RWPE2 (cell line): ENCODE results near the gene KCNJ5.

ENCODE experiments used
- ATAC-seq: fragments of 200-7000 bp; cut with Tn5 transposase; 3 replicates; pipeline ENCODE4 v1.9.1; 2021; ENCODE audit warnings: low read depth
- DNase-seq: peaks from one replicate; pipeline ENCODE4 v3.0.0-alpha.2; 2020; ENCODE audit warnings: low spot score
- H3K27ac ChIP-seq: fragments of 450-650 bp; 2 replicates; pipeline ENCODE4 v1.5.1; 2017; ENCODE audit warnings: mild to moderate bottlenecking; ENCODE audit not compliant: poor library complexity, severe bottlenecking
- H3K27me3 ChIP-seq: fragments of 250-450 bp; sonication (Bioruptor Pico); 2 replicates; pipeline ENCODE4 v1.5.1; 2021; ENCODE audit warnings: mild to moderate bottlenecking, moderate library complexity; ENCODE audit not compliant: insufficient read depth, poor library complexity, severe bottlenecking
- H3K36me3 ChIP-seq: fragments of 250-450 bp; sonication (Bioruptor Pico); 2 replicates; pipeline ENCODE4 v1.5.1; 2020; ENCODE audit warnings: low read depth, mild to moderate bottlenecking, moderate library complexity
- H3K4me1 ChIP-seq: fragments of 250-450 bp; sonication (Bioruptor Pico); 2 replicates; pipeline ENCODE4 v1.5.1; 2021; ENCODE audit warnings: mild to moderate bottlenecking, moderate library complexity; ENCODE audit not compliant: insufficient read depth, poor library complexity, severe bottlenecking
- H3K4me3 ChIP-seq: fragments of 250-450 bp; sonication (Bioruptor Pico); 2 replicates; pipeline ENCODE4 v1.5.1; 2021; ENCODE audit warnings: mild to moderate bottlenecking, moderate library complexity; ENCODE audit not compliant: severe bottlenecking
- H3K9me3 ChIP-seq: fragments of 250-450 bp; sonication (Bioruptor Pico); 2 replicates; pipeline ENCODE4 v1.5.1; 2021; ENCODE audit warnings: mild to moderate bottlenecking, moderate library complexity; ENCODE audit not compliant: severe bottlenecking
- TF ChIP-seq, protein P1 (sequence below): fragments of 450-650 bp; IDR thresholded peaks from one replicate; pipeline ENCODE4 v1.5.1; 2017; ENCODE audit warnings: mild to moderate bottlenecking, moderate library complexity; ENCODE audit not compliant: poor library complexity, severe bottlenecking

Gene KCNJ5

DNA sequence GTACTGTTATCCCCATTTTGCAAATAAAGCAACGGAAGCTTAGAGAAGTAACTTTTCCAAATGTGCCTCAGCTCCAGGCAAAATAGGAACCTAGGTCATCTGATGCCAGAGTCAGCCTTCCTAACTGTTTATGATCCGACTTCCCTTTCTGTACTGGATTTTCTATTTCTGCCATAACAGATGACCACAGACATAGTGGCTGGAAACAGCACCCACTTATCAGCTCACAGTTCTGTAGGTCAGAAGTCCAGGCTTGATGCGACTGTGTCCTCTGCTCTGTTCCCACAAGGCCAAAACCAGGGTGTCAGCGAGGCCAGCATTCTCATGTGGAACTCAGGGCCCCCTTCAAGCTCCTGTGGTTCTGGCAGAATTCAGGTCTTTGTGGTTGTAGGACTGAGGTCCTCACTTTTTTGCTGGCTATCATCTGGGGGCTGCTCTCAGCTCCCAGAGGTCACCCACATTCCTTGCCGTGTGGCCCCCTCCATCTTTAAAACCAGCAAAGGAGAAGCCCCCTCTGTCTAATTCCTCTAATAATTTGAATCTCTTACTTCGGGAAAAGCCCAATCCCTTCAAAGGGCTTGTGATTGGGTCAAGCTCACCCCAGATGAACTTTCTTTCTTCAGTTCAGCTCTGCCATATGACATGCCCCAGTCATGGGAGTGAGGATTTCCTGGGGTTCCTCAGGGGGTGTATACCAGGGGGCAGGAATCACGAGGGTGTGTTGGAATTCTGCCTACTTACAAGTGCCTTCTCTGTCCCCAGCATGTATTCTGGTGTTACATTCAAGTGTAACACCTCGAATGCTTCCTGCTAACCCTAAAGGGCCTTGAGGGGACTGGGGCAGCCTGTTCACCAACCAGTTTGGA lies 15.3 kb downstream of the KCNJ5 start:
- ATAC-seq (no peak), DNase-seq (no peak)
- Histone ChIP-seq H3K4me1 (peaks cover 49% of the 10 kb centered on the region), H3K27ac (peak overlapping the region; percentile 72), H3K27me3 (no peaks in the 10 kb centered on the region), H3K9me3 (no peaks in the 10 kb centered on the region), H3K4me3 (no peak overlapping the region), H3K36me3 (no peaks in the 10 kb centered on the region)
- TF ChIP-seq, protein P1, sequence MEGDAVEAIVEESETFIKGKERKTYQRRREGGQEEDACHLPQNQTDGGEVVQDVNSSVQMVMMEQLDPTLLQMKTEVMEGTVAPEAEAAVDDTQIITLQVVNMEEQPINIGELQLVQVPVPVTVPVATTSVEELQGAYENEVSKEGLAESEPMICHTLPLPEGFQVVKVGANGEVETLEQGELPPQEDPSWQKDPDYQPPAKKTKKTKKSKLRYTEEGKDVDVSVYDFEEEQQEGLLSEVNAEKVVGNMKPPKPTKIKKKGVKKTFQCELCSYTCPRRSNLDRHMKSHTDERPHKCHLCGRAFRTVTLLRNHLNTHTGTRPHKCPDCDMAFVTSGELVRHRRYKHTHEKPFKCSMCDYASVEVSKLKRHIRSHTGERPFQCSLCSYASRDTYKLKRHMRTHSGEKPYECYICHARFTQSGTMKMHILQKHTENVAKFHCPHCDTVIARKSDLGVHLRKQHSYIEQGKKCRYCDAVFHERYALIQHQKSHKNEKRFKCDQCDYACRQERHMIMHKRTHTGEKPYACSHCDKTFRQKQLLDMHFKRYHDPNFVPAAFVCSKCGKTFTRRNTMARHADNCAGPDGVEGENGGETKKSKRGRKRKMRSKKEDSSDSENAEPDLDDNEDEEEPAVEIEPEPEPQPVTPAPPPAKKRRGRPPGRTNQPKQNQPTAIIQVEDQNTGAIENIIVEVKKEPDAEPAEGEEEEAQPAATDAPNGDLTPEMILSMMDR, result peak; percentile 41

DNA sequence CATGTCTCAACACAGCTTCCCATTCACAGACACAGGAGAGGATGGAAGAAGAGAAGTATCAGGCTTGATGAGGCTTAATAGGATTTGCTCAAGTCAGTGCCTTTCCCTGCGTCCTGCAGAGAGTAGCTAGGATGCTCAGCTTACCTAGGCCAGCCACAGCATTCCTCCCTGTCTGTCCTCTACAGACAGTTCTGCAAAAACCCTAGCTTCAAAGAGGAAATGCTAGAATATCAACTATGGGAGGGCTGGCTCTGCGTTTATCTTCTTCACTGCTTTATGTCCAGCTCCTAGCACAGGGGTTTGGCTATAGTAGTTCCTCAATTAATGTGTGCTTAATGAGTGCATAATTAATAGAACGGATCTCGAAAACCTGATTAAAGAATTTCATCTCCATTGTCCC lies 16.4 kb downstream of the KCNJ5 start:
- DNase-seq, result no peak
- Histone ChIP-seq H3K27me3 (no peaks in the 10 kb centered on the region), H3K4me3 (no peak overlapping the region), H3K36me3 (no peaks in the 10 kb centered on the region), H3K27ac (peak overlapping the region; percentile 84), H3K9me3 (no peaks in the 10 kb centered on the region), H3K4me1 (peaks cover 49% of the 10 kb centered on the region)
- no peak for ATAC-seq
- TF ChIP-seq, protein P1, result no peak

DNA sequence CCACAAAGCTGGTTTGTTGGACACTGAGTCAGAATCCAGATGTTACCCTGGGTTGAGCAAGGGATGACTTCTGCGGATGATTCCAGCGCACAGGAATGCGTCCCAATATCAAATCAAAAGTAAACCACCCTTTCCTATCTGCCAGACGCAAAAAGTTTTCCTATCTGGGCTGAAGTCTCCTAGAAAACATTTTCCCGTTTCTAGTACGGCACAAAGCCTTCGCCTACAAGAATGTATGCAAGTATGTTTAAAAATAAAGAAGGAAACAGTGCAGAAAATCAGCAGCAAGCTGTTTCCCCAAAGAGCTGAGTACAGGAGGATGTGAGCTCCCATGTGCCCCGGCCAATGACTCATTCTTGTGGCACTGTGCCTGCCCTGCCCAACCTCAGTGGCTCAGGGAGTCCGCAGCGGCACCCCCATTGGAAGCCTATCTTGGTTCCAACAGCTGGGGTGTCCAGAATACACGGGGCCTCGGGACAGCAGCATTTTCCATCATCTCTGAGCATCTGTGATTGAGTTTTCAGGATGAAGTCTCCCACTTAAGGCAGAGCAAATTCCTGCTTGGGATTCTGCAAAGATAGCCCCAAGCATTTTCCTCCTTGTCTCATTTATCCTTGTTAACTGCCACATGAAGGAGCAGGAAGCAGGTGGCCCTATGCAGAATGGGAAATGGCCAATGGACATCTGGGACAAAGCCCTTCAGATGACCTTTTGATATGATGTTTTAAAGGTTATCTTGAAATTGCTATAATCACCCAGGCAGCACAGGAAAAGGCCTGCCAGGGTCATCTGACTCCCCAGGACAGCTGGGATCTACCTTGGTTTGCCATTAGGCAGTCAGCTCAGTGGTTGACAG lies 17.5 kb downstream of the KCNJ5 start:
- peak; percentile 68 for ATAC-seq
- Histone ChIP-seq H3K27ac (peak overlapping the region; percentile 84), H3K9me3 (no peaks in the 10 kb centered on the region), H3K4me3 (no peak overlapping the region), H3K27me3 (no peaks in the 10 kb centered on the region), H3K36me3 (no peaks in the 10 kb centered on the region), H3K4me1 (peaks cover 40% of the 10 kb centered on the region)
- TF ChIP-seq, protein P1, result no peak
- no peak for DNase-seq

DNA sequence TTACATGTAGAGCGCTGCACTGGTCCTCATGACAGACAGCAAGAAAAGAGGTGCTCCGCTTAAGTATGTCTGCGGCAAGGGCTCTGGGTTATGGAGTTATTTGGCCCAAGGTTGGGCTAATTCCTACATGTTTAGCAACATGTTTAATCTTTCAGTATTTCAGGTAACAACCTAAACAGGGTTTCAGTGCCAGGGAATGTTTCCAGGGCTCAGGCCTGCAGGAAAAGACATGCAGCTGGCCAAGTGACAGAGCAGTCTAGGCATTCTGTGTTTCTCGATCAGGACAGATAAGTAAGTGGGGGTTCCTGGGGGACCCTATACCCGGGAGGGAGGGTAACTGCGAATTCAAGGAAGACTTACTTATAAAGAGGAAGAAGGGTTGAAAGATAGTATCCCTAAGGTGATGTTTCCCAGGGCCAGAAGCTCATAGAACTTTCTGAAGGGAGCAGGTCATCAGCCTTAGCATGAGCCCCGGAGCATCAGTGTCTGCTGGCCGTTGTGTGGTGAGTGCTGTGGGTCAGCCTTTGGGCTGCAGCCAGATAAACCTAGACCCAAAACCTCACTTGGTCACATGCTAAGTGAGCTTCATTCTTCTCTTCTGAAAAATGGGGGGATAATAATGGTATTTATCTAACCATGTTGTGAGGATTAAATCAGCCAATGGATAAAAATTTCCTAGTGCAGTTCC lies 18.4 kb downstream of the KCNJ5 start:
- Histone ChIP-seq H3K36me3 (no peaks in the 10 kb centered on the region), H3K4me3 (no peak overlapping the region), H3K27ac (peak overlapping the region; percentile 84), H3K9me3 (no peaks in the 10 kb centered on the region), H3K27me3 (no peaks in the 10 kb centered on the region), H3K4me1 (peaks cover 33% of the 10 kb centered on the region)
- no peak for DNase-seq
- ATAC-seq, result no peak
- TF ChIP-seq, protein P1, result no peak
